ENCODE measurements around the gene APH1B. TPM values are rescaled to one million over a fixed set of nuclear protein-coding genes. Genes with fewer than 3 reads are reported as not detected.
"Not testable (repeated sequence)": the region's sequence is repeated elsewhere in the genome, so short reads cannot be mapped to it uniquely, and the experiment has no call there.

The APH1B gene
- total and polyA plus RNA-seq, 4 donors = 2.0 to 10.6 (median 4.6) TPM

GRCh38 chr15:63340878-63341277, 63.5 kb downstream of the APH1B start (continued):
- TF ChIP-seq REST (IDR thresholded peaks at IDR 0.05) = no peak

- no peaks in the 10 kb centered on the region for H3K36me3 ChIP-seq (ENCODE audit: control insufficient read depth in 4 of 4, insufficient read depth in 3 of 4, low read depth in 1 of 4, low read length in 3 of 4)
- WGBS = 95% methylated on average over 4 of the region's 4 CpGs
- no peaks in the 10 kb centered on the region for H3K9me3 ChIP-seq (ENCODE audit: control insufficient read depth in 4 of 4, low read length in 3 of 4)
- H3K27me3 ChIP-seq (ENCODE audit: control insufficient read depth in 4 of 4, insufficient read depth in 4 of 4, low read length in 3 of 4) = no peaks in the 10 kb centered on the region
- H3K4me3 ChIP-seq (ENCODE audit: low read depth in 1 of 3, low read length in 3 of 3) = no peak overlapping the region
- no peak overlapping the region for H3K9ac ChIP-seq (ENCODE audit: low read depth in 1 of 2, low read length in 2 of 2)
- H3K4me1 ChIP-seq (ENCODE audit: control insufficient read depth in 4 of 4, insufficient read depth in 4 of 4, low read length in 3 of 4) = peaks cover 0 to 14% (median 8%) of the 10 kb centered on the region in 4 donors
- TF ChIP-seq GABPA (IDR thresholded peaks at IDR 0.05 in 1 of 2, conservative IDR thresholded peaks at IDR 0.05 in 1 of 2) (no peak), RXRA (IDR thresholded peaks at IDR 0.05) (no peak), ATF3 (IDR thresholded peaks at IDR 0.05) (no peak), FOXA2 (IDR thresholded peaks at IDR 0.05) (no peak), TAF1 (conservative IDR thresholded peaks at IDR 0.05) (no peak), JUND (IDR thresholded peaks at IDR 0.05) (no peak), YY1 (IDR thresholded peaks at IDR 0.05) (no peak), SP1 (IDR thresholded peaks at IDR 0.05) (no peak), FOXA1 (IDR thresholded peaks at IDR 0.05) (no peak), ZBTB33 (IDR thresholded peaks at IDR 0.05) (no peak), REST (IDR thresholded peaks at IDR 0.05) (no peak), HNF4A (conservative IDR thresholded peaks at IDR 0.05) (no peak), MAX (IDR thresholded peaks at IDR 0.05) (no peak), CTCF (IDR thresholded peaks at IDR 0.05; ENCODE audit: low read depth, low read length, missing input control) (no peak), HNF4G (IDR thresholded peaks at IDR 0.05) (no peak), EGR1 (IDR thresholded peaks at IDR 0.05; ENCODE audit: low read depth in 2 of 2) (no peak), RAD21 (IDR thresholded peaks at IDR 0.05) (no peak), NR2F2 (IDR thresholded peaks at IDR 0.05) (no peak)
- no peak overlapping the region for H3K27ac ChIP-seq (ENCODE audit: low read depth in 1 of 2, low read length in 2 of 2)
- DNase-seq (ENCODE audit: low spot score) = no peak
Observed at GRCh38 chr15:63341898-63342297, 64.5 kb downstream of the APH1B start.

- 92% methylated on average over 11 of the region's 11 CpGs for WGBS
- DNase-seq (ENCODE audit: low spot score); H3K4me3 ChIP-seq (ENCODE audit: low read depth in 1 of 3, low read length in 3 of 3); H3K9ac ChIP-seq (ENCODE audit: low read depth in 1 of 2, low read length in 2 of 2); H3K27me3 ChIP-seq (ENCODE audit: control insufficient read depth in 4 of 4, insufficient read depth in 4 of 4, low read length in 3 of 4); H3K36me3 ChIP-seq (ENCODE audit: control insufficient read depth in 4 of 4, insufficient read depth in 3 of 4, low read depth in 1 of 4, low read length in 3 of 4); H3K9me3 ChIP-seq (ENCODE audit: control insufficient read depth in 4 of 4, low read length in 3 of 4); H3K27ac ChIP-seq (ENCODE audit: low read depth in 1 of 2, low read length in 2 of 2): not testable (repeated sequence)
- H3K4me1 ChIP-seq (ENCODE audit: control insufficient read depth in 4 of 4, insufficient read depth in 4 of 4, low read length in 3 of 4) = peaks cover 0 to 14% (median 8%) of the 10 kb centered on the region in 4 donors
Observed at GRCh38 chr15:63342996-63343562, 65.7 kb downstream of the APH1B start.
